HepG2 (cell line): ENCODE results near the gene MTCL1.

ENCODE experiments used
- GABPA ChIP-seq, 2 experiments: IDR thresholded peaks; 2 replicates each; pipeline ENCODE4 v1.6.1; 2011 to 2016; ENCODE audit warnings: low read depth in 2 of 2, low read length in 1 of 2, missing biosample characterization in 1 of 2, missing genetic modification characterization in 1 of 2
- JUNB ChIP-seq: sonication (generic); formaldehyde crosslinking; IDR thresholded peaks from 2 replicates; pipeline ENCODE4 v1.8.0; 2022; ENCODE audit warnings: missing genetic modification reagents, mild to moderate bottlenecking, borderline replicate concordance
- POLR2A ChIP-seq, 2 experiments: IDR thresholded peaks; 2 replicates each; pipeline ENCODE4 v1.6.1; 2011; ENCODE audit warnings: low read depth in 2 of 2, low read length in 2 of 2, mild to moderate bottlenecking in 1 of 2, moderate library complexity in 1 of 2; ENCODE audit not compliant: insufficient read depth in 1 of 2
- TAF1 ChIP-seq: sonication (generic); formaldehyde crosslinking; IDR thresholded peaks from 2 replicates; pipeline ENCODE4 v1.4.0; 2020; ENCODE audit warnings: missing genetic modification reagents
- ZFX ChIP-seq: sonication (generic); formaldehyde crosslinking; IDR thresholded peaks from 2 replicates; pipeline ENCODE4 v1.4.0; 2020; ENCODE audit warnings: mild to moderate bottlenecking, low read depth, missing genetic modification reagents, moderate library complexity
- ZNF143 ChIP-seq: sonication (generic); formaldehyde crosslinking; IDR thresholded peaks from 2 replicates; pipeline ENCODE4 v1.4.0; 2020; ENCODE audit warnings: missing genetic modification reagents
- ZNF354B ChIP-seq: sonication (generic); formaldehyde crosslinking; IDR thresholded peaks from 2 replicates; pipeline ENCODE4 v1.8.0; 2022; ENCODE audit warnings: mild to moderate bottlenecking, missing genetic modification reagents
- ZNF747 ChIP-seq: sonication (generic); formaldehyde crosslinking; IDR thresholded peaks from 2 replicates; pipeline ENCODE4 v1.8.1; 2023; ENCODE audit warnings: missing genetic modification reagents, mild to moderate bottlenecking, borderline replicate concordance
- TF ChIP-seq, protein P1 (sequence below): sonication (generic); formaldehyde crosslinking; IDR thresholded peaks from 2 replicates; pipeline ENCODE4 v1.5.0; 2020; ENCODE audit warnings: mild to moderate bottlenecking, missing genetic modification reagents, moderate library complexity
- TF ChIP-seq, protein P2 (sequence below): sonication (generic); formaldehyde crosslinking; IDR thresholded peaks from 2 replicates; pipeline ENCODE4 v1.4.0; 2020; ENCODE audit warnings: mild to moderate bottlenecking, missing genetic modification reagents
- TF ChIP-seq, protein P3 (sequence below): sonication (generic); formaldehyde crosslinking; IDR thresholded peaks from 2 replicates; pipeline ENCODE4 v1.4.0; 2020; ENCODE audit warnings: missing genetic modification reagents
- TF ChIP-seq, protein P4 (sequence below): sonication (generic); formaldehyde crosslinking; IDR thresholded peaks from 2 replicates; pipeline ENCODE4 v1.8.0; 2022; ENCODE audit warnings: mild to moderate bottlenecking, missing genetic modification reagents
- TF ChIP-seq, protein P5 (sequence below): sonication (generic); formaldehyde crosslinking; IDR thresholded peaks from 2 replicates; pipeline ENCODE4 v1.4.0; 2020; ENCODE audit warnings: missing genetic modification reagents, borderline replicate concordance

DNA sequence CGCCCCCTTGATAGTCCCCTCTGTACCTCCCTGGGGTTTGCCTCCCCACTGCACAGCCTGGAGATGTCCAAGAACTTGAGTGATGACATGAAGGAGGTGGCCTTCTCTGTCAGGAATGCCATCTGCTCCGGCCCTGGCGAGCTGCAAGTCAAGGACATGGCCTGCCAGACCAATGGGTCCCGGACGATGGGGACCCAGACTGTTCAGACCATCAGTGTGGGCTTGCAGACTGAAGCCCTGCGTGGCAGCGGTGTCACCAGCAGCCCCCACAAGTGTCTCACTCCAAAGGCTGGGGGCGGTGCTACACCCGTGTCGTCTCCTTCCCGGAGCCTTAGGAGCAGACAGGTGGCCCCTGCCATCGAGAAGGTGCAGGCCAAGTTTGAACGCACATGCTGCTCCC lies 119.9 kb downstream of the MTCL1 start:
- TF ChIP-seq, protein P1, sequence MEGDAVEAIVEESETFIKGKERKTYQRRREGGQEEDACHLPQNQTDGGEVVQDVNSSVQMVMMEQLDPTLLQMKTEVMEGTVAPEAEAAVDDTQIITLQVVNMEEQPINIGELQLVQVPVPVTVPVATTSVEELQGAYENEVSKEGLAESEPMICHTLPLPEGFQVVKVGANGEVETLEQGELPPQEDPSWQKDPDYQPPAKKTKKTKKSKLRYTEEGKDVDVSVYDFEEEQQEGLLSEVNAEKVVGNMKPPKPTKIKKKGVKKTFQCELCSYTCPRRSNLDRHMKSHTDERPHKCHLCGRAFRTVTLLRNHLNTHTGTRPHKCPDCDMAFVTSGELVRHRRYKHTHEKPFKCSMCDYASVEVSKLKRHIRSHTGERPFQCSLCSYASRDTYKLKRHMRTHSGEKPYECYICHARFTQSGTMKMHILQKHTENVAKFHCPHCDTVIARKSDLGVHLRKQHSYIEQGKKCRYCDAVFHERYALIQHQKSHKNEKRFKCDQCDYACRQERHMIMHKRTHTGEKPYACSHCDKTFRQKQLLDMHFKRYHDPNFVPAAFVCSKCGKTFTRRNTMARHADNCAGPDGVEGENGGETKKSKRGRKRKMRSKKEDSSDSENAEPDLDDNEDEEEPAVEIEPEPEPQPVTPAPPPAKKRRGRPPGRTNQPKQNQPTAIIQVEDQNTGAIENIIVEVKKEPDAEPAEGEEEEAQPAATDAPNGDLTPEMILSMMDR: no peak
- no peak for TF ChIP-seq POLR2A (IDR thresholded peaks at IDR 0.05; ENCODE audit: insufficient read depth in 1 of 2, low read depth in 2 of 2, low read length in 2 of 2)
- no peak for TF ChIP-seq TAF1 (CRISPR knock-in tag)
- TF ChIP-seq ZFX (CRISPR knock-in tag): no peak
- TF ChIP-seq GABPA (IDR thresholded peaks at IDR 0.05; ENCODE audit: low read depth, low read length): no peak
- TF ChIP-seq GABPA (CRISPR knock-in tag; IDR thresholded peaks at IDR 0.05; ENCODE audit: low read depth): no peak
- TF ChIP-seq, protein P2, sequence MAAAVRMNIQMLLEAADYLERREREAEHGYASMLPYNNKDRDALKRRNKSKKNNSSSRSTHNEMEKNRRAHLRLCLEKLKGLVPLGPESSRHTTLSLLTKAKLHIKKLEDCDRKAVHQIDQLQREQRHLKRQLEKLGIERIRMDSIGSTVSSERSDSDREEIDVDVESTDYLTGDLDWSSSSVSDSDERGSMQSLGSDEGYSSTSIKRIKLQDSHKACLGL (CRISPR knock-in tag): no peak
- TF ChIP-seq, protein P3, sequence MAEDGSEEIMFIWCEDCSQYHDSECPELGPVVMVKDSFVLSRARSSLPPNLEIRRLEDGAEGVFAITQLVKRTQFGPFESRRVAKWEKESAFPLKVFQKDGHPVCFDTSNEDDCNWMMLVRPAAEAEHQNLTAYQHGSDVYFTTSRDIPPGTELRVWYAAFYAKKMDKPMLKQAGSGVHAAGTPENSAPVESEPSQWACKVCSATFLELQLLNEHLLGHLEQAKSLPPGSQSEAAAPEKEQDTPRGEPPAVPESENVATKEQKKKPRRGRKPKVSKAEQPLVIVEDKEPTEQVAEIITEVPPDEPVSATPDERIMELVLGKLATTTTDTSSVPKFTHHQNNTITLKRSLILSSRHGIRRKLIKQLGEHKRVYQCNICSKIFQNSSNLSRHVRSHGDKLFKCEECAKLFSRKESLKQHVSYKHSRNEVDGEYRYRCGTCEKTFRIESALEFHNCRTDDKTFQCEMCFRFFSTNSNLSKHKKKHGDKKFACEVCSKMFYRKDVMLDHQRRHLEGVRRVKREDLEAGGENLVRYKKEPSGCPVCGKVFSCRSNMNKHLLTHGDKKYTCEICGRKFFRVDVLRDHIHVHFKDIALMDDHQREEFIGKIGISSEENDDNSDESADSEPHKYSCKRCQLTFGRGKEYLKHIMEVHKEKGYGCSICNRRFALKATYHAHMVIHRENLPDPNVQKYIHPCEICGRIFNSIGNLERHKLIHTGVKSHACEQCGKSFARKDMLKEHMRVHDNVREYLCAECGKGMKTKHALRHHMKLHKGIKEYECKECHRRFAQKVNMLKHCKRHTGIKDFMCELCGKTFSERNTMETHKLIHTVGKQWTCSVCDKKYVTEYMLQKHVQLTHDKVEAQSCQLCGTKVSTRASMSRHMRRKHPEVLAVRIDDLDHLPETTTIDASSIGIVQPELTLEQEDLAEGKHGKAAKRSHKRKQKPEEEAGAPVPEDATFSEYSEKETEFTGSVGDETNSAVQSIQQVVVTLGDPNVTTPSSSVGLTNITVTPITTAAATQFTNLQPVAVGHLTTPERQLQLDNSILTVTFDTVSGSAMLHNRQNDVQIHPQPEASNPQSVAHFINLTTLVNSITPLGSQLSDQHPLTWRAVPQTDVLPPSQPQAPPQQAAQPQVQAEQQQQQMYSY (CRISPR knock-in tag): no peak
- no peak for TF ChIP-seq ZNF143 (CRISPR knock-in tag)
- no peak for TF ChIP-seq ZNF354B
- TF ChIP-seq, protein P4, sequence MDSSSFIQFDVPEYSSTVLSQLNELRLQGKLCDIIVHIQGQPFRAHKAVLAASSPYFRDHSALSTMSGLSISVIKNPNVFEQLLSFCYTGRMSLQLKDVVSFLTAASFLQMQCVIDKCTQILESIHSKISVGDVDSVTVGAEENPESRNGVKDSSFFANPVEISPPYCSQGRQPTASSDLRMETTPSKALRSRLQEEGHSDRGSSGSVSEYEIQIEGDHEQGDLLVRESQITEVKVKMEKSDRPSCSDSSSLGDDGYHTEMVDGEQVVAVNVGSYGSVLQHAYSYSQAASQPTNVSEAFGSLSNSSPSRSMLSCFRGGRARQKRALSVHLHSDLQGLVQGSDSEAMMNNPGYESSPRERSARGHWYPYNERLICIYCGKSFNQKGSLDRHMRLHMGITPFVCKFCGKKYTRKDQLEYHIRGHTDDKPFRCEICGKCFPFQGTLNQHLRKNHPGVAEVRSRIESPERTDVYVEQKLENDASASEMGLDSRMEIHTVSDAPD (CRISPR knock-in tag): no peak
- TF ChIP-seq, protein P5, sequence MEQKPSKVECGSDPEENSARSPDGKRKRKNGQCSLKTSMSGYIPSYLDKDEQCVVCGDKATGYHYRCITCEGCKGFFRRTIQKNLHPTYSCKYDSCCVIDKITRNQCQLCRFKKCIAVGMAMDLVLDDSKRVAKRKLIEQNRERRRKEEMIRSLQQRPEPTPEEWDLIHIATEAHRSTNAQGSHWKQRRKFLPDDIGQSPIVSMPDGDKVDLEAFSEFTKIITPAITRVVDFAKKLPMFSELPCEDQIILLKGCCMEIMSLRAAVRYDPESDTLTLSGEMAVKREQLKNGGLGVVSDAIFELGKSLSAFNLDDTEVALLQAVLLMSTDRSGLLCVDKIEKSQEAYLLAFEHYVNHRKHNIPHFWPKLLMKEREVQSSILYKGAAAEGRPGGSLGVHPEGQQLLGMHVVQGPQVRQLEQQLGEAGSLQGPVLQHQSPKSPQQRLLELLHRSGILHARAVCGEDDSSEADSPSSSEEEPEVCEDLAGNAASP: no peak
- no peak for TF ChIP-seq ZNF747 (CRISPR knock-in tag)
- TF ChIP-seq JUNB (CRISPR knock-in tag): no peak
